H7 (cell line): Measurements from ENCODE around the gene SCLY. TPM values are rescaled to one million over a fixed set of nuclear protein-coding genes. Genes with fewer than 3 reads are reported as not detected.
"Not testable (repeated sequence)": the region's sequence is repeated elsewhere in the genome, so short reads cannot be mapped to it uniquely, and the experiment has no call there.

Experiments used
- DNase-seq: peaks from one replicate; pipeline ENCODE4 v3.0.0; 2012
- H3K27me3 ChIP-seq: 2 replicates; pipeline ENCODE4 v1.6.0; 2011; ENCODE audit warnings: mild to moderate bottlenecking, low read length; ENCODE audit not compliant: control insufficient read depth, insufficient read depth
- H3K36me3 ChIP-seq: replicated peaks from 2 replicates; pipeline ENCODE4 v1.5.1; 2011; ENCODE audit warnings: low read length; ENCODE audit not compliant: control insufficient read depth, insufficient read depth
- H3K4me3 ChIP-seq: 2 replicates; pipeline ENCODE4 v1.5.1; 2011; ENCODE audit warnings: low read depth, mild to moderate bottlenecking, control low read depth, low read length, moderate library complexity; ENCODE audit not compliant: insufficient read depth
- total RNA-seq: library from RNA; depleted of rRNA; stranded (reverse); fragments of >200 nt; shearing (Covaris generic); gene quantifications from 2 replicates; pipeline ENCODE4 v1.2.3, GENCODE V29; 2014

Gene SCLY
- total RNA-seq, 1 experiment from 2014 or later = 53.0 TPM

GRCh38 chr2:238055841-238056240, 5.0 kb upstream of the SCLY start:
- no peaks in the 10 kb centered on the region for H3K27me3 ChIP-seq

GRCh38 chr2:238057696-238058575, 2.9 kb upstream of the SCLY start:
- not testable (repeated sequence) for H3K36me3 ChIP-seq, DNase-seq, H3K4me3 ChIP-seq, H3K27me3 ChIP-seq

More at GRCh38 chr2:238055841-238056240, 5.0 kb upstream of the SCLY start:
- H3K4me3 ChIP-seq = no peak overlapping the region
- H3K36me3 ChIP-seq = no peaks in the 10 kb centered on the region
- no peak for DNase-seq

- no peak overlapping the region for H3K4me3 ChIP-seq
These were observed 1.3 kb upstream of the SCLY start for GRCh38 chr2:238059505-238059904.

GRCh38 chr2:238060096-238060541, 682 bp upstream of the SCLY start:
- Histone ChIP-seq H3K4me3 (peak overlapping the region; percentile 86), H3K27me3 (no peaks in the 10 kb centered on the region), H3K36me3 (peaks cover 5% of the 10 kb centered on the region)
- DNase-seq = no peak

More at GRCh38 chr2:238059505-238059904, 1.3 kb upstream of the SCLY start:
- DNase-seq = no peak
- H3K36me3 ChIP-seq = peaks cover 4% of the 10 kb centered on the region
- no peaks in the 10 kb centered on the region for H3K27me3 ChIP-seq

- Histone ChIP-seq H3K4me3 (peak overlapping the region; percentile 99), H3K36me3 (peaks cover 6% of the 10 kb centered on the region), H3K27me3 (no peaks in the 10 kb centered on the region)
- DNase-seq = peak; percentile 73
These were observed 758 bp downstream of the SCLY start for GRCh38 chr2:238061315-238062202.

GRCh38 chr2:238063414-238064189, 2.8 kb downstream of the SCLY start:
- no peak overlapping the region for H3K4me3 ChIP-seq

GRCh38 chr2:238064376-238064775, 3.6 kb downstream of the SCLY start:
- no peak for DNase-seq
- Histone ChIP-seq H3K4me3 (no peak overlapping the region), H3K27me3 (no peaks in the 10 kb centered on the region), H3K36me3 (peaks cover 21% of the 10 kb centered on the region)

More at GRCh38 chr2:238063414-238064189, 2.8 kb downstream of the SCLY start:
- no peak for DNase-seq
- peaks cover 15% of the 10 kb centered on the region for H3K36me3 ChIP-seq
- H3K27me3 ChIP-seq = no peaks in the 10 kb centered on the region

- Histone ChIP-seq H3K27me3 (no peaks in the 10 kb centered on the region), H3K4me3 (no peak overlapping the region), H3K36me3 (peaks cover 26% of the 10 kb centered on the region)
- DNase-seq = no peak
These were observed 4.5 kb downstream of the SCLY start for GRCh38 chr2:238065071-238065846.

GRCh38 chr2:238066218-238066617, 5.4 kb downstream of the SCLY start:
- DNase-seq = no peak
- Histone ChIP-seq H3K4me3 (no peak overlapping the region), H3K36me3 (peaks cover 26% of the 10 kb centered on the region), H3K27me3 (no peaks in the 10 kb centered on the region)

GRCh38 chr2:238066718-238067117, 5.9 kb downstream of the SCLY start:
- DNase-seq, H3K27me3 ChIP-seq, H3K4me3 ChIP-seq: not testable (repeated sequence)
- H3K36me3 ChIP-seq = peaks cover 27% of the 10 kb centered on the region

- no peak for DNase-seq
- H3K36me3 ChIP-seq = peaks cover 27% of the 10 kb centered on the region
- no peak overlapping the region for H3K4me3 ChIP-seq
- H3K27me3 ChIP-seq = no peaks in the 10 kb centered on the region
These were observed 7.1 kb downstream of the SCLY start for GRCh38 chr2:238067939-238068338.

- peak; percentile 22 for DNase-seq
- no peaks in the 10 kb centered on the region for H3K27me3 ChIP-seq
- peaks cover 25% of the 10 kb centered on the region for H3K36me3 ChIP-seq
- H3K4me3 ChIP-seq = no peak overlapping the region
These were observed 8.4 kb downstream of the SCLY start for GRCh38 chr2:238069021-238069709.

GRCh38 chr2:238069877-238070276, 9.1 kb downstream of the SCLY start:
- H3K36me3 ChIP-seq = peaks cover 23% of the 10 kb centered on the region

More at GRCh38 chr2:238069877-238070276, 9.1 kb downstream of the SCLY start:
- no peak for DNase-seq
- no peak overlapping the region for H3K4me3 ChIP-seq
- no peaks in the 10 kb centered on the region for H3K27me3 ChIP-seq
